ENCODE data around the gene IFNA7. TPM values are rescaled to one million over a fixed set of nuclear protein-coding genes. Genes with fewer than 3 reads are reported as not detected.

Gene IFNA7
- total and polyA plus RNA-seq, 2 of the 4 experiments (the other 2 are of a cell fraction) = not detected

GRCh38 chr9:21174671-21175070, 27.3 kb downstream of the IFNA7 start:
- Histone ChIP-seq H4K91ac (ENCODE audit: insufficient read depth, low read depth, low read length) (no peak overlapping the region), H2BK20ac (ENCODE audit: low read depth, low read length) (no peak overlapping the region), H3K9me3 (ENCODE audit: control insufficient read depth, insufficient read depth, low read length) (no peaks in the 10 kb centered on the region), H3K23ac (ENCODE audit: low read depth, low read length) (no peak overlapping the region), H3K27ac (ENCODE audit: insufficient read depth, low read length) (no peak overlapping the region), H3K4ac (ENCODE audit: low read depth, low read length) (no peak overlapping the region), H2AFZ (replicated peaks; ENCODE audit: low read length, poor library complexity) (no peak overlapping the region), H2BK5ac (ENCODE audit: low read depth, low read length, poor library complexity, severe bottlenecking) (no peak overlapping the region), H3K4me2 (ENCODE audit: low read depth, low read length) (no peak overlapping the region), H4K20me1 (ENCODE audit: insufficient read depth, low read length) (no peaks in the 10 kb centered on the region), H3K4me3 (ENCODE audit: insufficient read depth, low read depth, low read length) (no peak overlapping the region), H3K4me1 (ENCODE audit: control insufficient read depth, insufficient read depth, low read length) (no peaks in the 10 kb centered on the region), H2BK15ac (ENCODE audit: low read depth, low read length) (no peak overlapping the region), H3K79me1 (ENCODE audit: low read depth in 1 of 2, low read length in 2 of 2) (no peaks in the 10 kb centered on the region), H2BK120ac (ENCODE audit: low read depth, low read length) (no peak overlapping the region), H3K9me1 (ENCODE audit: insufficient read depth, low read length) (no peaks in the 10 kb centered on the region), H3K56ac (ENCODE audit: extremely low read depth, insufficient read depth, low read length) (no peak overlapping the region), H3K36me3 (ENCODE audit: control insufficient read depth, insufficient read depth, low read length) (no peaks in the 10 kb centered on the region), H4K5ac (ENCODE audit: low read depth, low read length) (no peak overlapping the region), H2AK5ac (ENCODE audit: low read depth, low read length) (no peak overlapping the region), H2AK9ac (replicated peaks; ENCODE audit: low read depth, low read length, poor library complexity) (no peak overlapping the region), H4K8ac (ENCODE audit: low read depth in 2 of 2, low read length in 2 of 2) (no peak overlapping the region), H3K27me3 (ENCODE audit: control insufficient read depth, insufficient read depth, low read length) (no peaks in the 10 kb centered on the region; the same call in 1 of the 2 replicates), H3K18ac (ENCODE audit: low read depth, low read length) (no peak overlapping the region), H3K14ac (replicated peaks; ENCODE audit: low read depth, low read length) (no peak overlapping the region), H3K9ac (ENCODE audit: low read depth, low read length) (no peak overlapping the region)
- CTCF ChIA-PET = interaction anchor here (0.6 kb wide), 1 partner anchor 512 kb away, joined by 3 read pairs; no protein-coding TSS in a partner anchor
- intact Hi-C loops (cut with micrococcal nuclease) (no loop called here), dilution Hi-C loops (cut with HindIII; ENCODE audit: low sequenced_read_pairs, unreplicated experiment) (no loop called here), in situ Hi-C loops (cut with MboI; ENCODE audit: low sequenced_read_pairs) (no loop called here)
- ATAC-seq (ENCODE audit: low read depth) (no peak), DNase-seq (no peak)
- POLR2A ChIA-PET (ENCODE audit: unreplicated experiment) = no interaction called here
- no peak for TF ChIP-seq RFX5 (IDR thresholded peaks at IDR 0.05; ENCODE audit: low read depth, low read length)
- no peak for TF ChIP-seq ELK1 (IDR thresholded peaks at IDR 0.05; ENCODE audit: borderline replicate concordance, low read depth, low read length)
- TF ChIP-seq CHD1 (IDR thresholded peaks at IDR 0.05; ENCODE audit: low read depth, low read length) = no peak
- no peak for TF ChIP-seq CEBPB (IDR thresholded peaks at IDR 0.05; ENCODE audit: low read depth, low read length)
- no peak for TF ChIP-seq RCOR1 (IDR thresholded peaks at IDR 0.05; ENCODE audit: insufficient replicate concordance, low read length)
- no peak for TF ChIP-seq BHLHE40 (IDR thresholded peaks at IDR 0.05; ENCODE audit: low read depth, low read length)
- TF ChIP-seq USF2 (IDR thresholded peaks at IDR 0.05; ENCODE audit: low read depth, low read length) = no peak
- no peak for TF ChIP-seq MAZ (IDR thresholded peaks at IDR 0.05; ENCODE audit: borderline replicate concordance, low read depth, low read length)
- no peak for TF ChIP-seq RAD21 (IDR thresholded peaks at IDR 0.05; ENCODE audit: low read length)
- no peak for TF ChIP-seq POLR2A (IDR thresholded peaks at IDR 0.05; ENCODE audit: low read depth, low read length)
- TF ChIP-seq FOS (IDR thresholded peaks at IDR 0.05; ENCODE audit: low read depth, low read length) = no peak
- TF ChIP-seq MXI1 (IDR thresholded peaks at IDR 0.05; ENCODE audit: borderline replicate concordance, low read depth, low read length) = no peak
- TF ChIP-seq NFE2L2 (IDR thresholded peaks at IDR 0.05; ENCODE audit: low read depth, low read length) = no peak
- no TSS peak for BruUV-seq (replicated peaks)
- no CpG with 5 or more reads among the region's 2 CpGs for WGBS, 2 experiments (ENCODE audit: extremely low coverage in 2 of 2, insufficient read length in 1 of 2)
